HG03103 (cell line): ENCODE results near the gene NTM.
"Not testable (repeated sequence)": the region's sequence is repeated elsewhere in the genome, so short reads cannot be mapped to it uniquely, and the experiment has no call there.

Source experiments
- ATAC-seq: cut with Tn5 transposase; IDR thresholded peaks from one replicate; pipeline ENCODE4 v1.9.1; 2021; ENCODE audit warnings: low read depth; ENCODE audit not compliant: unreplicated experiment

Gene NTM

GRCh38 chr11:132070907-132071306 lies 700.5 kb downstream of the NTM start:
- not testable (repeated sequence) for ATAC-seq

- ATAC-seq, result no peak
Observed at GRCh38 chr11:132072044-132072857, 701.8 kb downstream of the NTM start.

- ATAC-seq, result no peak
Observed at GRCh38 chr11:132072858-132073211, 702.4 kb downstream of the NTM start.

DNA sequence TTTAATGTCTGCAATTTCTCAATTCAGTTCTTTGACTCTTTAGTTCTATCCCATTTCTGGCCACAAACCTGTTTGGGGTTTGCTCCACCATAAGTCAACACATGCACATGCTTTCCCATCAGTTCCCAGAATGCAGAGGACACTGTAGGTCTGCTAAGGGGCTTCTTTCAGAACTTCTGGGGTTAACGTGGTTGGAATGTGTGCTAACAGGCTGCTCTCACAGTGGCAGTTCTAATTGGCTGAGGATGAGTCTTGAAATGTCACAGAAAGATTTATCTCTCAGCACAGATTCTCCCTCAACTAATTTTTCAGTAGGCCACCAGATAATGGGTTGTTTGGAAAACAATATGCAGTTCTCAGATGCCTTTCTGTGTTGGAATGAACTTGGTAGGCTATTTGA lies 703.4 kb downstream of the NTM start:
- ATAC-seq, result no peak

GRCh38 chr11:132075447-132075846 lies 705.0 kb downstream of the NTM start:
- ATAC-seq, result no peak

- ATAC-seq, result no peak
Observed at GRCh38 chr11:132077416-132077815, 707.0 kb downstream of the NTM start.

DNA sequence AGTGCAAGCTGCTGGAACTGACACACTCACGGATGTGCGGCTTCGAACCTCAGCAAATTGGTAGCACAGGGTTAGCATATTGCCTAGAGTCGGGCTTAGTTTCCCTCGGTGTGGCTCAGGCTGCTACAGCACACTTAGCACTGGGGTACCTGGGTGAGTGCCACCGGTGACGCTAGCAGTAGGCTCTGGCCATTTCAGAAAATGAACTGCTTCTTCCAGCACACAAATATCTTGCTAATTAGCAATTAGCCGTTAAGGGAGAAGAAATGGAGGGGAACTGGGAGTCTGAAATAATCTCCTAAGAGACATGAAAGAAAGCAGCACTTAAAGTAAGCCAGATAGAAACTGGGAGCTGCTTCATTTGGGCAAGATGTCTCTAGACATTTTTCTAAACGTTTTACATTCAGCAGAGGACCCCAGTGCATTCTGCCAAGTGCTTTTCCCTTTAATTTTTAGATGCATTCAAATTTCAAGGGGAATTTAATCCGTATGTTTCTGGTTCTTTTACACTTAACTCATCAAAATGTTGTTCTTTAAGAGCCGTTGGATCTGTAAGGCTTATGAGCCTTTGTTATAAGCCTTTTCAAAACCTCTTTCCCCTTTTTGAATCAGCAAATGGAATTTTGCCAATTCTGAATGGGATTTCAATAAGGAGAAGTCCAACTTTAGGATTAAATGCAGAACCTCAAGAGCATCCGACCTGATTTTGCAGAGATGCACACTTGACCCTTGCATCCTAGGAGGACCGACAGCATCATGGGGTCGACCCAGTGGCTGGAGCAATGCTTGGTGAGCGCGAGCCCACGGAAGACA lies 708.1 kb downstream of the NTM start:
- ATAC-seq, result no peak

GRCh38 chr11:132080127-132080526 lies 709.7 kb downstream of the NTM start:
- no peak for ATAC-seq

DNA sequence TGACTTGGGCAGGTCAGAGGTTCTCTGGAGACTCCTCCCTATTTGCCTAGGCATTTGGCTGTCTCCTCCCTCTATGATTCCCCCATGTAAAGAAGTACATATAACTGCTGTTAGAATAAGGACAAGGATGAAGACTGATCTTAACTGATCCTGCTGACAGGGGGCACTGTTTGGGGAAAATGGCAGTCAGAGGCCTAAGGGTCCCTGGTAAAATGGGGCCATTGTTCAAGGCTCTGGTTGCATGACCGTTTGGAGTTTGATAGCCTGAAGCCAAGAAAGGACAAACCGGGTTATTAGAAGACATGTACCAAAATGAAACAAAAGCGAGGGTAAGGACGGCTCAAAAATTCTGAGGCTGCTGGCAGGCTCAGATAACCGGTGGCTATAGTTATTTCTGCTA lies 712.2 kb downstream of the NTM start:
- no peak for ATAC-seq

GRCh38 chr11:132084433-132084832 lies 714.0 kb downstream of the NTM start:
- ATAC-seq, result no peak

- ATAC-seq, result no peak
Observed at GRCh38 chr11:132087148-132087547, 716.7 kb downstream of the NTM start.

DNA sequence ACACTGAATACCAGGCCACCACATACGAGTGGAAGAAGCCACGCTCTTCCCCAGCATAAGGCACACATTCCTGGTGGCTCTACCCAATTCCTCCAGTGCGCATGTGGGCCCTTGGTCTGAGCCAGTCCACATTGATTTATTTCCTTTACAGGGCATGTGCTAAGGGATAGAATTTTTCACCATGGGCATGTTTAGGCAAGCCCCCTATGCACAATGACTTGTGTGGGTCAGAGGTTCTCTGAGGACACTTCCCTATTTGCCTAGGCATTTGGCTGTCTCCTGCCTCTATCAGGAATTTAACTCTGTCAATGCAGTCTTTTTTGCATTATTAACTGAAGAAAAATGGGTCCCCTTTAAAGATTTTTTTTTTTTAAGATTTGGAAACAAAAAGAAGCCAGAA lies 718.1 kb downstream of the NTM start:
- ATAC-seq, result no peak

GRCh38 chr11:132093536-132094259 lies 723.3 kb downstream of the NTM start:
- no peak for ATAC-seq

- no peak for ATAC-seq
Observed at GRCh38 chr11:132094598-132094997, 724.2 kb downstream of the NTM start.

DNA sequence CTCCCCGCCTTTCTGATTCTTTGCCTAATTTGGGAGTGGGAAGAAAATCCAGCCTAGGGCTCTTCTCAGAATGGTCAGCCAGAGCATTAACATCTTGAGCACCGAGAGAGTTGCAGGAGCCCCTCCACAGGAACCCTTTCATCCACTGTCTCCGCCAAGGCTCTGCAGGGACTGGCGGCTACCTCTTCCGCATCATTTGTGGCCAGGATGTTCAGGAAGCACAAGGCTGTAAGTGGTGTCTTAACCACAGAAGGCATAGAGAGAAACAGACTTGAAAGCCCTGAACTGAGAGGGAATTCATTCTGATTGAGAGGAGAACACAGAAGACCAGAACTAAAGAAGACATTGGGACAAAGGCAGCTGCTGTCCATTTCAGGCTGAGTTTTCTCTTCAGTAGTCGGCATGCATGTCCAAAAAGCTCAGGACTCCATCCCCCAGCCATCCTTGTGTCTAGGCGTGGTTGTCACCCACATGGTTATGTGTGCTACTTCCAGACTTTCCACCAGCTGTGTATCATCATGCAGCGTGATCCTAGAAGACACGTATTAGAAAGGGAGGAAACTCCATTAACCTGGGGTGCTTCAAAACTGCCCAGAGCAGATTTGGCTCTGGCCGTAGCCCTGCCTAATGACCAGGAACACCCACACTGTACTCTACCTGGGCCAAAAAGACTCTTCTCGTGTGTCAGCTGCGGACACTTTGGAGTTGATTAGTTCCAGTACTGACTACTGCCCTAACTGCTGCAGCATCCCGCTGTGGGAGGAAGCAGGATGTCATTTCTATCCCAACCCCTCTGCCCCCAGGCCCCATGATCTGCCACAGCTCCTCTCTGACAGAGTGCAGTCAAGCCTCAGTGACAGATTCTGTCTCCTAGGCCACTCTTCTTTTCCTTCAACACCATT lies 725.1 kb downstream of the NTM start:
- no peak for ATAC-seq

DNA sequence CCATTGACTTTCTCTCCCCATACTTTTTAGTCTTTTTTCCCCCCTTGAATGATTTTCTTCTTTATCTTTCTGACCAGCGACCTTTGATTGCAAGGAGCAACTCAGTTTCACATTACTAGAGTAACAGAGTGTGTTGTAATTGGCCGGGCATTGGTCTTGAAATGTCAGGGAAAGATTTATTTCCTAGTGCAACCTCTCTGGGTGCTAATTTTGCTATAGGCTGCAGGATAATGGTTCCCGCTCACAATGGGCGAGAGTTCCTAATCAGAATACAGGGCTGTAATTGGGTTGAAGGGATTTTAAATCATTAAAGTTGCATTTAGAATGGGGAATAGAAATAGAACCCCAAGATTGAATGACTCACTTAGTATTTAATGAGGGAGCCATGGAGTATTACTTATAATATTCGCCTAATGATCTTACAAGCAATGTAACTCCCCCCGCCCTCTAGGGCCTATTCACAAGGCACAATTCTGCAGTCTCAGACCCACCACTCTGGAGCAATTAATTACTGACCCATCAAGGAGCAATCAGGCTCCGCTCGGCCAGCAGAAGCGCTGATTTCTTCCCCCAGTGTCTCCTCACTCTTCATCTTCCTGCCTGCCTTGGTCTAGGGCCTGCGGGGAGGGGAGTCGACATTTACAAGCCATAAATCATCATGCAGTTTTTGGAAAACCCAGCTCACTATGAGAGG lies 725.9 kb downstream of the NTM start:
- ATAC-seq, result no peak

- peak; percentile 91 for ATAC-seq
Observed at GRCh38 chr11:132099692-132100091, 729.3 kb downstream of the NTM start.

GRCh38 chr11:132100583-132100982 lies 730.2 kb downstream of the NTM start:
- no peak for ATAC-seq

DNA sequence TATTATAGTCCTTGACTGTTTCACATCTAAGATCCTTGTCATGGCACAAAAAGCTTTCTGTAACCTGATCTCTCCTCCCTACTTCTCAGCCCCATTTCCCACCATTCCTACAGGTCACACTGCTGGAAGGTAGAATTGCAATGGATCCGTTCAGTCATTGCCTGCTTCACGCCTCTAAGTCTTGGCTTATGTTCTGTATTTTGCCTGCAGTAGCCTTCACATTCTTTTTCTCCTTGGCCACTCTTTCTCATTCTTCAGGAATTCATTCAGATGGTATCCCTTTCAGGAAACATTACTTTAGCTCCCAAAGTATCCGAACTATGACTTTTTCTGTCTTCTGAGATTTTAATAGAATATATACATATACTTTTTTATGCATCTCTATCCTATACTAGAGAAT lies 731.5 kb downstream of the NTM start:
- ATAC-seq, result no peak

DNA sequence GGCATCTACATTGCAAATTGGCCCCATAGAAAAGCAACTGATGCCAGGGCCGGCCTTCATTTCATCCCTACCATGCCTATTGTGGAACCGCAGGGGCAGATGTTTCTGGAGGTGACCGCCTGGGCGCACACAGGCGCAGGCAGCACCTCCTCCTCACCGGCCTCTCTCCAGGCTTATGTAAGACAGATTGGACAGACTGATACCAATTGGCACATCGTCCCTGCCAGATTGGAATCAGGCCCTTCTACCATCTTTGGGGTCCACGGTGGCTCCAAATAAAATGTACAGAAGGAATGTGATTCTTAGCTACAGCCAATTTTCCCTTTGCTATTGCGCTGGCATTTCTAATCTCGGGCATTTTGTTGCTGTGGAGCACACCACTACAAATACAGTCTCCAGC lies 732.6 kb downstream of the NTM start:
- ATAC-seq, result no peak
